ENCODE measurements around the gene ZNF24. TPM values are rescaled to one million over a fixed set of nuclear protein-coding genes. Genes with fewer than 3 reads are reported as not detected.

ZNF24 gene
- polyA plus RNA-seq, 6 donors from 2014 or later = 73.9 to 137 (median 118) TPM

GRCh38 chr18:35322486-35323458, 21.4 kb downstream of the ZNF24 start:
- ATAC-seq (ENCODE audit: low read depth in 2 of 2) (no peak), DNase-seq (no peak)
- no peak overlapping the region for H3K27ac Mint-ChIP-seq
- no peak overlapping the region for H3K4me3 Mint-ChIP-seq
- H3K4me1 Mint-ChIP-seq = no peaks in the 10 kb centered on the region
- no peaks in the 10 kb centered on the region for H3K36me3 Mint-ChIP-seq
- H3K27me3 Mint-ChIP-seq = no peaks in the 10 kb centered on the region
- peaks cover 0 to 1% (median 0%) of the 10 kb centered on the region in 7 donors for H3K9me3 Mint-ChIP-seq

DNA sequence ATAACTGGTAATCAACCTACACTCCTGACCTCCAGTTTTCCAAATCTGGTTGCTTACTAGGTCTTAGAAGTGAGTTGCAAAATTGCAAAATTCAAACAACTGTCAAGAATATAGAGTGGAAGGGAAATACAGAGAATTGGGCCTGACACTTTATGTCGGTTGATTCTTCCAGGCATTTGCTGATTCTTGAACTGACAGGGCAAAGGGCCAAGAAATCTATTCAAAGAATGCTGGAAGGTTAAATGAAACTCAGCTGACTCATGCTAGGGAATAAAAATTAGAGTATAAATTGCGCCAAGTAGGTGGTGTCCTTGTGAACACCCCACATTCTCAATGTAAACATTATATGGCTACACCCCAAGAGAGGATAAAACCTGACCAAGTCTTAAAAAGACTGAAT, 32.7 kb downstream of the ZNF24 start:
- peaks cover 27 to 28% of the 10 kb centered on the region in 2 donors for H3K36me3 Mint-ChIP-seq
- no peak overlapping the region for H3K4me3 Mint-ChIP-seq
- H3K9me3 Mint-ChIP-seq = peaks cover 7 to 65% (median 48%) of the 10 kb centered on the region in 7 donors
- no peak overlapping the region for H3K27ac Mint-ChIP-seq
- ATAC-seq (ENCODE audit: low read depth in 2 of 2) (no peak), DNase-seq (no peak)
- H3K4me1 Mint-ChIP-seq = no peaks in the 10 kb centered on the region
- H3K27me3 Mint-ChIP-seq = no peaks in the 10 kb centered on the region

- no peak for DNase-seq
- Mint-ChIP-seq H3K27me3 (no peaks in the 10 kb centered on the region), H3K36me3 (peaks cover 58 to 67% of the 10 kb centered on the region in 2 donors), H3K4me1 (no peaks in the 10 kb centered on the region), H3K4me3 (no peak overlapping the region), H3K9me3 (peaks cover 12 to 86% (median 69%) of the 10 kb centered on the region in 7 donors), H3K27ac (no peak overlapping the region)
- ATAC-seq (ENCODE audit: low read depth in 2 of 2) = no peak
Measured at GRCh38 chr18:35306588-35307250, 37.5 kb downstream of the ZNF24 start.

DNA sequence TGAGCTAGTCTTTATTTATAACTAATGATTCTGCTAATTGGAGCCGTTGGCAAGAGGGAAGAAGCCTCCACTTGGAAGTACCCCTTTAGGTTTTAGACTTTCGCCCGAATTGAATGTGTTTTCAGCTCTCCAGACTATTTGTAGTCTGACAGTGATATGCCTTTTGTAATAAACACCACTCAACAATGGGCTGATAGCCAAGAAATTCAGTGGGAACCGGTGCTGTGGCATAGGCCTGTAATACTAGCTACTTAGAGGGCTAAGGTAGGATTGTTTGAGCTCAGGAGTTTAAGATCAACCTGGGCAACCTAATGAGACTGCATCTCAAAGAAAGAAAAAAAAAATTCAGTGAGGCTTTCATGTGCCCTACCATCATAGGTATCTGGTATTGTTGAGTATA, 40.6 kb downstream of the ZNF24 start:
- H3K9me3 Mint-ChIP-seq = peaks cover 5 to 82% (median 59%) of the 10 kb centered on the region in 7 donors
- H3K27me3 Mint-ChIP-seq = no peaks in the 10 kb centered on the region
- ATAC-seq (ENCODE audit: low read depth in 2 of 2) (no peak), DNase-seq (no peak)
- no peak overlapping the region for H3K4me3 Mint-ChIP-seq
- peaks cover 50 to 73% of the 10 kb centered on the region in 2 donors for H3K36me3 Mint-ChIP-seq
- no peaks in the 10 kb centered on the region for H3K4me1 Mint-ChIP-seq
- no peak overlapping the region for H3K27ac Mint-ChIP-seq

GRCh38 chr18:35296060-35296459, 48.2 kb downstream of the ZNF24 start:
- Mint-ChIP-seq H3K4me1 (peaks cover 23 to 52% (median 30%) of the 10 kb centered on the region in 3 donors), H3K27me3 (no peaks in the 10 kb centered on the region)

DNA sequence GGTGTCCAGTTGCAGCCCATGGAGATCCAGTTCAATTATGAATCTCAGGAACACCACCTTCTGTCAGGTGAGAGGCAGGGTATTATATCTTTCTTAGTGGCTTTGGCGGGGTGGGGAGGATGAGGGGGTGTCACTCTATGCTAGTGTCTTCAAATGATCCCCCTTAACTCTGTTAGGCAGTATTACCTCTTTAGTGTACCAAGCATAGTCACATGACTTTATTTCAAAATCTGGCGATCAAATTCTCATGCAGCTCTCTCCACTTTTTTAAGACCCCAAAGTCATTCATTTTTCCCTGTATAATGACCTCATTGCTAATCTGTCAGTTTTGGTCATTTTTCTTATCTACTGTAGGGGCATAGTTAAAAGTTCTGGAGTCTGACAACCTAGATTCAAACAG, 53.1 kb downstream of the ZNF24 start:
- H3K9me3 Mint-ChIP-seq = peaks cover 0 to 4% (median 0%) of the 10 kb centered on the region in 7 donors
- H3K27me3 Mint-ChIP-seq = no peaks in the 10 kb centered on the region
- peak overlapping the region; percentile 90 to 99 (median 98) for H3K4me3 Mint-ChIP-seq
- H3K4me1 Mint-ChIP-seq = peaks cover 47 to 66% (median 57%) of the 10 kb centered on the region in 3 donors
- peak overlapping the region in 5 of 6 donors; percentile 79 to 100 (median 99) for H3K27ac Mint-ChIP-seq
- DNase-seq (no peak), ATAC-seq (ENCODE audit: low read depth in 2 of 2) (no peak)
- H3K36me3 Mint-ChIP-seq = peaks cover 12 to 13% of the 10 kb centered on the region in 2 donors

More at GRCh38 chr18:35296060-35296459, 48.2 kb downstream of the ZNF24 start:
- Mint-ChIP-seq H3K9me3 (peaks cover 0 to 20% (median 10%) of the 10 kb centered on the region in 7 donors), H3K36me3 (peaks cover 32 to 43% of the 10 kb centered on the region in 2 donors), H3K27ac (no peak overlapping the region), H3K4me3 (no peak overlapping the region)
- no peak for ATAC-seq (ENCODE audit: low read depth in 2 of 2)
- DNase-seq = no peak

DNA sequence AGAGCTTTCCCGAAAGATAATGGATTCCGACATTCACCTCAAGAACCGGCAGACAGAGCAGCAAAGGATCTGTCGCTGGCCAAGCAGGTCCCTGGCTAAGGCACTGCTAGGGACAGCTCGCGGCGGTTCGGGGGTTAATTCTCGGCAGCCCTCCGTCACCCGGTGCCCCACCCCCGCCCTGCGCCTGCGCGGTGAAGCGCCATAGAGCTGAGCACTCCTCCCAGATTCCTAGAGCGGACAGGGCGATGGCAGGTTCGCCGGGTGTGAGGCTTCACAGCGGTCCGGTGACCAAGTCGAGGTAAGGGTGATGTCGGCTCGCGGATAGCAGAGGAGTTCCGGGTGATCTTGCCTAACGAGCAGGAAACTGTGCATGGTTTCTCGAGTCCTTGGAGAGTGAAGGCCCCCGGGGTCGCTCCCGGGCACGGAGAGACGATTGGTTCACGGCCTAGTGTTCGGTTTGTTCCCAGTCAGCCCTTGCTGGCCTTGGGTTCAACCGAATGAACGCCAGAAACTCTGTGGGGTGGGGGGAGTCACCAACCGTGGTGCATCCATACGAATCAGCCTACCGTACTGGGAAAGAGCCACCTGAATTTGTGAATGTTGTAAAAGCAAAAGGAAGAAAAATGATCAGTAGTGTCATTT, 54.0 kb downstream of the ZNF24 start, which contains the start of gene ZSCAN30:
ZSCAN30 (minus strand) TSS at position 136 of the 642 bp plus-strand sequence. CDS start 25,877 bp downstream, outside the sequence.
- peaks cover 7 to 9% of the 10 kb centered on the region in 2 donors for H3K36me3 Mint-ChIP-seq
- H3K4me3 Mint-ChIP-seq = peak within 1 kb of the TSS; percentile 90 to 99 (median 98)
- peak; percentile 90 to 91 for ATAC-seq (ENCODE audit: low read depth in 2 of 2)
- peak within 1 kb of the TSS; percentile 97 to 100 (median 98) for H3K27ac Mint-ChIP-seq
- peak; percentile 92 for DNase-seq
- peaks cover 0 to 10% (median 2%) of the 10 kb centered on the region in 7 donors for H3K9me3 Mint-ChIP-seq
- H3K27me3 Mint-ChIP-seq = no peaks in the 10 kb centered on the region
- peaks cover 45 to 63% (median 56%) of the 10 kb centered on the region in 3 donors for H3K4me1 Mint-ChIP-seq

DNA sequence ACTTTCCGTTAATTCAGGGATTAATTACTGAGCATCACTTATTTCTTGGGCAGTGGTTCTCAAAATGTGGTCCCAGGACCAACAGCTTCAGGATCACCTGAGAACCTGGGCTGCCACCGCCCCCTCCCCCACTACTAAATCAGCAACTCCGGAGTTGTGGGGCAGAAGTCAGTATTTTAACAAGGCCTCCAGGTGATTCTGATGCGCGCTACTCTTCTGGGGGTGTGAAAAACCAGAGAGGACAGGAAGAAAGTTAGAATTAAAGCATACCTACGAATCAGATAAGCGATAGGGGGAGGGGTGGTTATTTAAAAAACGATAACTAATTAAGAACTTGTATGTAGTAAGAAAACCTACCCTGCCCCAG, 54.5 kb downstream of the ZNF24 start:
- Mint-ChIP-seq H3K27me3 (no peaks in the 10 kb centered on the region), H3K36me3 (peaks cover 6 to 7% of the 10 kb centered on the region in 2 donors), H3K4me3 (peak overlapping the region; percentile 90 to 99 (median 98)), H3K27ac (peak overlapping the region; percentile 97 to 100 (median 98)), H3K4me1 (peaks cover 43 to 58% (median 55%) of the 10 kb centered on the region in 3 donors), H3K9me3 (peaks cover 0 to 11% (median 2%) of the 10 kb centered on the region in 7 donors)
- no peak for DNase-seq
- peak; percentile 42 to 43 for ATAC-seq (ENCODE audit: low read depth in 2 of 2)

GRCh38 chr18:35289293-35289692, 54.9 kb downstream of the ZNF24 start:
- H3K27me3 Mint-ChIP-seq = no peaks in the 10 kb centered on the region
- H3K4me3 Mint-ChIP-seq = peak overlapping the region; percentile 90 to 99 (median 98)
- H3K9me3 Mint-ChIP-seq = peaks cover 0 to 11% (median 2%) of the 10 kb centered on the region in 7 donors
- H3K27ac Mint-ChIP-seq = peak overlapping the region; percentile 39 to 100 (median 98)
- DNase-seq = no peak
- peaks cover 6% of the 10 kb centered on the region in 2 donors for H3K36me3 Mint-ChIP-seq
- ATAC-seq (ENCODE audit: low read depth in 2 of 2) = no peak
- peaks cover 42 to 55% (median 54%) of the 10 kb centered on the region in 3 donors for H3K4me1 Mint-ChIP-seq

GRCh38 chr18:35284841-35285240, 59.4 kb downstream of the ZNF24 start:
- no peak for ATAC-seq (ENCODE audit: low read depth in 2 of 2)
- H3K27ac Mint-ChIP-seq = no peak overlapping the region
- peaks cover 0 to 16% of the 10 kb centered on the region in 2 donors for H3K36me3 Mint-ChIP-seq
- no peak for DNase-seq
- H3K4me3 Mint-ChIP-seq = no peak overlapping the region
- peaks cover 0 to 11% (median 0%) of the 10 kb centered on the region in 7 donors for H3K9me3 Mint-ChIP-seq
- peaks cover 17 to 30% (median 25%) of the 10 kb centered on the region in 3 donors for H3K4me1 Mint-ChIP-seq
- H3K27me3 Mint-ChIP-seq = no peaks in the 10 kb centered on the region

- ATAC-seq (ENCODE audit: low read depth in 2 of 2) (no peak), DNase-seq (no peak)
- Mint-ChIP-seq H3K4me1 (peaks cover 12 to 23% (median 18%) of the 10 kb centered on the region in 3 donors), H3K9me3 (peaks cover 0 to 11% (median 2%) of the 10 kb centered on the region in 7 donors), H3K27me3 (no peaks in the 10 kb centered on the region), H3K36me3 (peaks cover 4 to 16% of the 10 kb centered on the region in 2 donors), H3K27ac (no peak overlapping the region), H3K4me3 (no peak overlapping the region)
Measured at GRCh38 chr18:35283923-35284794, 60.1 kb downstream of the ZNF24 start.

GRCh38 chr18:35282353-35282752, 61.9 kb downstream of the ZNF24 start:
- DNase-seq = no peak
- Mint-ChIP-seq H3K9me3 (peaks cover 0 to 11% (median 2%) of the 10 kb centered on the region in 7 donors), H3K36me3 (peaks cover 12 to 16% of the 10 kb centered on the region in 2 donors), H3K4me1 (peaks cover 5 to 8% (median 7%) of the 10 kb centered on the region in 3 donors), H3K27me3 (no peaks in the 10 kb centered on the region), H3K4me3 (no peak overlapping the region), H3K27ac (no peak overlapping the region)
- ATAC-seq (ENCODE audit: low read depth in 2 of 2) = no peak
